H1 (cell line): ENCODE data around the gene MMD. TPM values are rescaled to one million over a fixed set of nuclear protein-coding genes. Genes with fewer than 3 reads are reported as not detected.

Experiments
- ASH2L ChIP-seq: fragments of 200-600, 300-600 bp; sonication (generic); IDR thresholded peaks from one replicate; pipeline ENCODE4 v1.7.1; 2017; ENCODE audit warnings: low read length
- CHD7 ChIP-seq: fragments of 300-600 bp; sonication (generic); IDR thresholded peaks from 2 replicates; pipeline ENCODE4 v1.7.1; 2012; ENCODE audit warnings: low read length, moderate library complexity, mild to moderate bottlenecking, inconsistent platforms; ENCODE audit not compliant: insufficient replicate concordance
- CTBP2 ChIP-seq: IDR thresholded peaks from 2 replicates; pipeline ENCODE4 v1.7.0; 2011; ENCODE audit warnings: borderline replicate concordance, mild to moderate bottlenecking, moderate library complexity, mixed read lengths, low read length; ENCODE audit not compliant: insufficient read depth, insufficient read length
- EP300 ChIP-seq, 2 experiments: IDR thresholded peaks; 1 replicate in 1 of 2; 2 replicates in 1 of 2; pipeline ENCODE4 v1.6.1; 2011 to 2012; ENCODE audit warnings: low read depth in 2 of 2, low read length in 2 of 2, mild to moderate bottlenecking in 2 of 2, borderline replicate concordance in 1 of 2, inconsistent platforms in 1 of 2, moderate library complexity in 1 of 2
- HDAC2 ChIP-seq, 2 experiments: fragments of 300-600 bp in 1 of 2; sonication (generic) in 1 of 2; IDR thresholded peaks; 2 replicates each; pipeline ENCODE4 v1.6.1; 2011 to 2012; ENCODE audit warnings: low read depth in 2 of 2, low read length in 2 of 2, mild to moderate bottlenecking in 2 of 2, moderate library complexity in 2 of 2, borderline replicate concordance in 1 of 2, inconsistent platforms in 1 of 2
- MAFK ChIP-seq: IDR thresholded peaks from 2 replicates; pipeline ENCODE4 v1.6.1; 2012; ENCODE audit warnings: low read depth, mild to moderate bottlenecking, improper control_type of control experiment, low read length
- SAP30 ChIP-seq: fragments of 300-600 bp; sonication (generic); IDR thresholded peaks from 2 replicates; pipeline ENCODE4 v1.7.1; 2012; ENCODE audit warnings: low read length, moderate library complexity, mild to moderate bottlenecking, inconsistent platforms; ENCODE audit not compliant: insufficient read depth, insufficient replicate concordance
- SP2 ChIP-seq: IDR thresholded peaks from 2 replicates; pipeline ENCODE4 v1.6.1; 2012; ENCODE audit warnings: mild to moderate bottlenecking, low read length, inconsistent platforms
- TCF12 ChIP-seq: IDR thresholded peaks from 2 replicates; pipeline ENCODE4 v1.6.1; 2011; ENCODE audit warnings: low read depth, mild to moderate bottlenecking, low read length
- ZNF274 ChIP-seq: IDR thresholded peaks from 2 replicates; pipeline ENCODE4 v1.7.0; 2012; ENCODE audit warnings: low read length, borderline replicate concordance; ENCODE audit errors: extremely low read depth
- polyA plus RNA-seq, 7 experiments: library from polyadenylated mRNA; depleted of rRNA in 3 of 7; stranded (reverse) in 5 of 7; unstranded in 2 of 7; fragments of >200 nt in 5 of 7; fragments of 200-250 nt in 2 of 7; gene quantifications; 1 replicate in 5 of 7; 2 replicates in 1 of 7; 4 replicates in 1 of 7; pipeline versions ENCODE4 v1.2.1 to v1.2.3, GENCODE V29; 2011 to 2013; ENCODE audit warnings: missing spikeins in 2 of 7, mixed read lengths in 2 of 7
- total RNA-seq: library from RNA; stranded (reverse); fragmentation: NEBNext Ultra II Directional; extraction: Animal tissue kit (Norgen Biotek cat#: 25700); gene quantifications from 2 replicates; pipeline ENCODE4 v1.2.1, GENCODE V29; 2021

Gene MMD
- total and polyA plus RNA-seq, 2 of the 8 experiments (the other 6 are each of a cell fraction or from before 2014, with no cell fraction given): 28.2 to 37.8 TPM

DNA sequence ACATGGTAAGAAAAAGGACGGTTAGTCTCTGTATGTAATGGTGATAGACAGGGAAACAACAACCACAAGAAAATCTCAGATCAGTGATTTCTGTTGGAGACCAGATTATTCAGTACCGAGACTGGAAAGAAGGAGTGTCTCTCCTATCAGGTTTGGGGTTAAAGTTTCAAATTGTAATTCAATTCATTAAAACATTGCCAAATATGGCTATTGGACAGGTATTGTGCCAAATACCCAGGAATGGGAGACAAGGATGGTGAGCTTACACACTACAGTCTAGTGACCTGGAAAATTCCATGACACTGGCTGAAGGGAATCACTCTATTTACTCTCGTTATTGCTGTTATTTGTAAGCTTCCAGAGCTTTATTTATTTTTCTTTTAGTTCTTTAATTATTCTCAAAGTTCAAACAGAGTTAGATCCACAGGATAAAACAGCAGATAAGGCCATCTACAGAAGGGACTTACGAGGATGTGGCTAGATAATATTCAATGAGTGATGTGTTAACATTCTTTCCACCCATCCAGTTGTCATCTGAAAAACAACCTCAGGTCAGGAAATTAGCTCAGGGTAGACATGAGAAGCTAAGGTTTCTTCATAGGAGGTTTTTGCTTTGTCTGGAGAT is 25.1 kb upstream of the MMD start (continued):
- no peak for TF ChIP-seq CHD7
- no peak for TF ChIP-seq TCF12
- no peak for TF ChIP-seq HDAC2 (IDR thresholded peaks at IDR 0.05; ENCODE audit: borderline replicate concordance in 1 of 2, low read depth in 2 of 2, low read length in 2 of 2)
- TF ChIP-seq MAFK: no peak
- no peak for TF ChIP-seq CTBP2
- TF ChIP-seq EP300 (IDR thresholded peaks at IDR 0.05; ENCODE audit: borderline replicate concordance in 1 of 2, low read depth in 2 of 2, low read length in 2 of 2): no peak
- no peak for TF ChIP-seq SAP30
- no peak for TF ChIP-seq ZNF274
- no peak for TF ChIP-seq SP2
- no peak for TF ChIP-seq ASH2L
